GM18526 (cell line): ENCODE results near the gene RPTOR.
A peak's percentile ranks its signal among the peaks of the same experiment; 100 is the strongest.

Source experiments
- POLR2A ChIP-seq: IDR thresholded peaks from 3 replicates; pipeline ENCODE4 v1.6.1; 2011; ENCODE audit not compliant: insufficient read length; ENCODE audit errors: extremely low read depth

The RPTOR gene

GRCh38 chr17:80901319-80901718, 356.7 kb downstream of the RPTOR start:
- no peak for TF ChIP-seq POLR2A

GRCh38 chr17:80902197-80902962, 357.7 kb downstream of the RPTOR start:
- no peak for TF ChIP-seq POLR2A

- TF ChIP-seq POLR2A, result no peak
Measured at GRCh38 chr17:80902963-80903611, 358.4 kb downstream of the RPTOR start.

GRCh38 chr17:80904036-80904753, 359.6 kb downstream of the RPTOR start:
- no peak for TF ChIP-seq POLR2A

GRCh38 chr17:80905586-80906230, 361.1 kb downstream of the RPTOR start:
- TF ChIP-seq POLR2A, result no peak

GRCh38 chr17:80906364-80907259, 362.0 kb downstream of the RPTOR start:
- no peak for TF ChIP-seq POLR2A

- no peak for TF ChIP-seq POLR2A
Measured at GRCh38 chr17:80907281-80907680, 362.6 kb downstream of the RPTOR start.

- no peak for TF ChIP-seq POLR2A
Measured at GRCh38 chr17:80908211-80908610, 363.6 kb downstream of the RPTOR start.

GRCh38 chr17:80908776-80909175, 364.1 kb downstream of the RPTOR start:
- no peak for TF ChIP-seq POLR2A

GRCh38 chr17:80909635-80910034, 365.0 kb downstream of the RPTOR start:
- TF ChIP-seq POLR2A, result no peak

- peak; percentile 19 for TF ChIP-seq POLR2A
Measured at GRCh38 chr17:80910043-80910442, 365.4 kb downstream of the RPTOR start.

GRCh38 chr17:80912476-80912875, 367.8 kb downstream of the RPTOR start:
- TF ChIP-seq POLR2A, result no peak

GRCh38 chr17:80913928-80914821, 369.5 kb downstream of the RPTOR start:
- TF ChIP-seq POLR2A, result no peak

GRCh38 chr17:80916246-80916645, 371.6 kb downstream of the RPTOR start:
- no peak for TF ChIP-seq POLR2A
